Measurements from ENCODE around the gene PODXL2.
"Not testable (repeated sequence)": the region's sequence is repeated elsewhere in the genome, so short reads cannot be mapped to it uniquely, and the experiment has no call there.

The PODXL2 gene

GRCh38 chr3:127692501-127693335 is 63.7 kb downstream of the PODXL2 start:
- no peak for DNase-seq

- DNase-seq, result no peak
Observed at GRCh38 chr3:127693336-127693843, 64.4 kb downstream of the PODXL2 start.

DNA sequence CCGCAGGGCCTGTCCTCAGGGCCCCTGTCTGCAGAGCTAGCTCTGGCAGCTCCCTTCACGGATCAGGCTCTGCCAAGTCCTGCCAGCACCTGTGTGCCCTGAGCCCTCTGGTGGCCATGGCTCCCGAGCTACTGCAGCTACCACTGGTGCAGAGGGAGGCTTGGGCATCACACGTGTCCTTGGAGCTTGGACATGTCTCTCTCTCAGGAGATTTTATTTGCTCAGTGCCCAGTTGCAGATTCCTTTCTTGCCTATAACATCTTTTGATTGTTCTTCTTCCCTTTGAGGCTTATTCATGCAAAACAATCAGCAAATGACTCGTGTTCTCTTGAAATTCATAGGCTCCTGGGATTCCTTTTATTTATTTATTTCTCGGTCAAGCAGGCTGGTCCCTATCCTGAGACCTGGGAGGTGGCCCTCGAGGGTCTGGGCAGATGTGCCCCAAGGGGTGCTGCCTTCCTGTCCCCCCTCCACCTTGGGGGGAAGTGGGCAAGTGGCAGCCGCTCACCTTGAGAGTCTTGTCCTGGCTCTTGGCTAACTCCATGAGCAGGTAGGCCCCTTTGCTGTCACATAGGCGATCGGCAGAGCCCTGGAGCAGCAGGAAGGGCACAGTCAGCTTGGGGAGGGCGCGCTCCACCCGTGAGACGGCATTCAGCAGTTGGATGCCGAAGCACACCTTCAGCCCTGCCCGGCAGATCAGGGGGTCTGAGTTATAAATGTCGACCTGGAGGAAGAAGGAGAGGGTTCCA is 65.7 kb downstream of the PODXL2 start:
- DNase-seq, result no peak

- peak; percentile 94 for DNase-seq
Observed at GRCh38 chr3:127697551-127698240, 68.7 kb downstream of the PODXL2 start.

DNA sequence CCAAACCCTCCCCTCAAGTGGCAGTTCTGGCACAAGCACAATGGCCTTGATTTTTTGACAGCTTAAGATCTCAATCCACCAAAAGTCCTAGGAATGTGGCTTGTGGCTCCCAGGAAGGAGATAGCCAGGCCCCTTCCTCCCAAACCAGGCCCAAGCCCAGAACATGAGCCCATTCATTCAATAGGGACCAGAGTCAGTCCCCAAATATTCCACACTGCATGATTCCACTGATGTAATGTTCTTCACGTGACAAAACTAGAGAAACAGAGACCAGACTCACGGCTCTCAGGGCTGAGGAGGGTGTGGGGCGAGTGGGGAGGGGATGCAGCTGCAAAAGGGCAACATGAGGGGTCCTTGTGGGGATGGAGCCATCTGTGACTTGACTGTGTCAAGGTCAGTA is 69.3 kb downstream of the PODXL2 start:
- no peak for DNase-seq

DNA sequence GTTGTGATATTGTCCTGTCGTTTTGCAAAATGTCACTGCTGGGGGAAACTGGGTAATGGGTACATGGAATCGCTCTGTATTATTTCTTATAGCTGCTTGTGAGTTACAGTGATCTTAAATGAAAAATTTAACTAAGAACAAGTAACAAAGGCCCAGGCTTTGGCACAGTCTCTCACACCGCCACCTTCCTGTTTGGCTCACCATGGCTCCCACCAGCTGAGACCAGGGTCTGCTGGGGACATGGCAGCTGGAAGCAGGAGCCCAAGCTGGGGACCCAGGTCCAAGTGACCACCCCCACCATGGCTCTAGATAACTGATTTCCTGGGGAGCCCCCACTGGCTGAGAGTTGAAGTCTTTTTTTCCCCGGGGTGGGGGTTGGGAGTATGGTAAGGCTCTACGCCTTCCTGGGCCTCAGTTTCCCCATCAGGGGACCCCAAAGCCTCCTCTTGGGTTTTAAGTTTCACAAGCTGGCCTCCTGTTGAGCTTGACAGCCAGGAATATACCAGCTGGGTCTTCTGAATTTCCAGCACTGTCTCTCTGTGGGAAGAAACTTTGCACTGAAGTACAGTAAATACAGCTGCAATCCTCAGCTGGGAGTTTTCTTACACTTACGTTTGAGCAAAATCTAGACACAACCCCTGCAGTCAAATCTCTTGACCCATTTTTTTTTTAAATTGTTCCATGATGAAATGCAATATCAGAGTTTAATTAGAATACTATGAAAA is 69.9 kb downstream of the PODXL2 start:
- DNase-seq, result no peak

- no peak for DNase-seq
Observed at GRCh38 chr3:127699416-127700300, 70.7 kb downstream of the PODXL2 start.

DNA sequence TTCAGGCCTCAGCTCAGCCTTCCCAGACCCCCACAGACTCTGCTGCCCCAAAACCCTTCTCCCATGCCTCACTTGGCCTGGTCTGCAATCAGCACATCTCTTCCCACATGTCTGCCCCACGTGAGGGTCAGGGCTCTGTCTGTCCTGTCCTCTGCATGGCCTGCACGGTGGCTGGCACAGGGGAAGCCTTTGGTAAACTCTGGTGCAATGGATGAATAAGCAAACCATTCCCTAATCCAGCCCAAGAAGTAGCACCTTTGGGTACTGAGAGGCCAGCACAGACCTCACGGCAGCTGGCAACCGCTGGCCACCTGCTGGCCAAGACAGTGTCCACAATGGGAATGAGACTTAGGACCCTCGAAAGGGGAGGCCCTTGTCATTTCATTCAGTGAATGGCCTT is 71.4 kb downstream of the PODXL2 start:
- DNase-seq, result no peak

DNA sequence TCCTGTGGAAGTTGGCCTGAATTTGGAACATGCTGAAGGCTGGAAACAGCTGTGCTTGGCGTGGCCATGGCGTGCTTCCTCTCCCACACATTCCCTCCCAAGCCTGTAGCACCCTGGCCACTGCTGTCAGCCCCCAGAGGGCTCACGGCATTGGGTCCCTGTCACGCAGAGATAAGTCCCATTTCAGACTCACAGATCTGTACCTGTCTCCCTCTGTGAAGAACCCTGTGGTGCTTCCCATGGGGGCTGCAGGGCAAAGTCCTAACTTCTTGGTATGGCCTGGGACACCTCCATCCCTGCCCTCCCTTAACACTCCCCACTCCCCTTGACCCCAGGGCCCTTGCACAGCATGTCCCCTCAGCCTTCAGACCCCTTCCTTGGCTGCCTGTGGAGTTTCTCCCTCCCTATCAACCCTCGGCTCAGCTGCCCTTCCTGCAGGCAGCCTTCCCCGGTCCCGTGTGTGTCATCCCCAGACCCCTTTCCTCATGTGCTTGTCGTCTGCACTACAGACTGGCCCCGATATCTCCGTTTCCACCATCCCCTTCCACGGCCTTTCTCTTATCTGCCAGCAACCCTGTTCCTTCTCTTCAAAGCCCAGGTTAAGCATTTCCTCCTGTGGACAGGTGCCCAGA is 72.4 kb downstream of the PODXL2 start:
- no peak for DNase-seq

- no peak for DNase-seq
Observed at GRCh38 chr3:127702151-127702578, 73.2 kb downstream of the PODXL2 start.

- not testable (repeated sequence) for DNase-seq
Observed at GRCh38 chr3:127704840-127705239, 75.9 kb downstream of the PODXL2 start.

- no peak for DNase-seq
Observed at GRCh38 chr3:127706312-127706711, 77.3 kb downstream of the PODXL2 start.

- no peak for DNase-seq
Observed at GRCh38 chr3:127706785-127707351, 77.9 kb downstream of the PODXL2 start.

GRCh38 chr3:127707851-127708411 is 78.9 kb downstream of the PODXL2 start:
- DNase-seq, result no peak

GRCh38 chr3:127708837-127709236 is 79.9 kb downstream of the PODXL2 start:
- DNase-seq, result no peak

- DNase-seq, result no peak
Observed at GRCh38 chr3:127709320-127710060, 80.5 kb downstream of the PODXL2 start.

DNA sequence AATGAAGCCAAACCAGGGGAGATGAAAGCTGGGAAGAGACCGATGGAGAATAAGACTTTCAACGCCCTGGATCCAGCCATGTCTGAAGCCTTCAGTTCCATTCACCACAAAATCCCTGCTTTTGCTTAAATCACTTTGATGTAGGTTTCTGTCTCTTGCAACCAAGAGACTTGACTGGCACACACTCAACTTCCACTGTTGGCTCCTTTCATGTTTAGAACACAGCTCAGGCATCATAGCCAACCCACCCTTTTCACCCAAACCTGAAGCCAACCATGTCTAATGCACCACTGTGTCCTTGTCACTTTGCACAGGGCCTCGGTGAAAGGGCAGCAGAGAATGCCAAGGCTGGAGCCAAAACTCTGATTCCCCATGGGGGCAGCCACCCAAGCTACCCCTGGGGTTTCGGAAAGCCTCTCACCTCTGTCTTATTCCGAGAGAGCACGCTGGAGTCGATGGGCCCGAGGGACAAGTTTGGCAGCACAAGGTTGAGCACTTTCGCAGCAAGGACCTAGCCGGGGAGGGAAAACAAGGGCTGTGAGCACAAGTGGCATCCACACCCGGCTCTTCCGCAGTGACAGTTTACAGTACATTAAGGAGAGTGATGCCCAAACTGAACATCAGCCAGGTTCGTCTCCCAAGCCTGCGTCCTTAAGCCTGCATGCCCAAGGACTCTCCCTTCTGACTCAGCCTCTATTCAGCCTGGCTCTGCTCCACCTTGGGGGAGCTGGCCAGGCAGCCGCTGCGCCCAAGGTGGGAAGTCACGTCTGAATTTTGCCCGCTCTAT is 81.4 kb downstream of the PODXL2 start:
- no peak for DNase-seq

DNA sequence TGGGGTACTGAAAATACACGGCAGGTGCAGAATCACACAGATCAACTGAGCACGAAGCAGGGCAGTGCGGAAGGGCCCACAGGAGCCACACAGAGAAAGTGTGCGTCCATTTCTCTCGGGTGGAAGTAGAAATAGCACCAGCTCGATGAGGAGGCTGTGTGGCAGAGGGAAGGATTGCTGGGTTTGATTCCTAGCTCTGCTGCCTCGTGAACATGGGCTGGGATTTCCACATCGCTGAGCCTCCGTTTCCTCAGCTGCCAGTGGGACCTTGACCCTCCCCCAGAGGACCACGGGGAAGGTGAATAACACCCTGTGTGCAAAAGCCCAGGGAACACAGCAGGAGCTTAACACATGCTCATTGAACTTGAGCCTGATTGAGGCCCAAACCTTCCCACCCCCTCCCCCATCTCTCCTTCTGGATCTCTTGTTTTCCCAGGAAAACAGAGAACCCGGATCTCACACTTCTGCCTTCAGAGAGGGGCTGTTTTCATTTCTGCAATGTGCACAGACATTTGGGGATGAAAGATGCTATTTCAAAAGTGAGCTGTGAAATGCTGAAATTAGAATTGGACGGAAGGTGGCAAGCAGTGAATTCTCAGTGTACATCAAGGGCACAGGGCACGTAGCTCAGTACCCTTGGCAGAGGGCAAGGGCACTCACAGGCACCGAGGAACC is 82.2 kb downstream of the PODXL2 start:
- DNase-seq, result no peak

All from eye (tissue), 1 donor.